Endothelial cell of umbilical vein (primary cell): ENCODE results near the gene VCX3A. TPM values are rescaled to one million over a fixed set of nuclear protein-coding genes. Genes with fewer than 3 reads are reported as not detected.

Experiments
- BruUV-seq: library from RNA; stranded (reverse); fragments of 400-500 nt; replicated peaks from 2 replicates; lab custom pipeline; 2021; lab: Mats Ljungman, UMichigan
- CTCF ChIA-PET: fragments of 300-600, 350-600 bp; sonication (Branson Sonifier 250); formaldehyde crosslinking; loops from one replicate; lab custom pipeline; 2021; ENCODE audit warnings: antibody characterized with exemption, inconsistent platforms; lab: Charles Lee
- POLR2A ChIA-PET: fragments of 300-600, 350-600 bp; sonication (Branson Sonifier 250); formaldehyde crosslinking; loops from one replicate; lab custom pipeline; 2021; ENCODE audit warnings: antibody characterized with exemption, inconsistent platforms; lab: Charles Lee
- DNase-seq: peaks from one replicate; pipeline ENCODE4 v3.0.0-alpha.2; 2011; ENCODE audit warnings: low read depth, low spot score
- FAIRE-seq: peaks from 2 replicates; lab custom pipeline; 2011; peaks lifted over from hg19 to GRCh38; lab: Jason Lieb, UNC
- H2AFZ ChIP-seq: 2 replicates; pipeline ENCODE4 v1.6.0; 2012; ENCODE audit warnings: low read depth, low read length, control low read depth, inconsistent platforms
- H3K27ac ChIP-seq: 2 replicates; pipeline ENCODE4 v1.5.1; 2011; ENCODE audit warnings: low read depth, mild to moderate bottlenecking, control low read depth, low read length, moderate library complexity; ENCODE audit not compliant: insufficient read depth
- H3K27me3 ChIP-seq, 2 experiments: 2 replicates each; pipeline versions ENCODE4 v1.6.0 to v1.6.1; 2011; ENCODE audit warnings: low read length in 2 of 2, mixed read lengths in 1 of 2; ENCODE audit not compliant: control insufficient read depth in 2 of 2, insufficient read depth in 2 of 2
- H3K36me3 ChIP-seq, 2 experiments: 2 replicates in 1 of 2; 3 replicates in 1 of 2; pipeline ENCODE4 v1.5.1; 2011; ENCODE audit warnings: low read length in 2 of 2, mild to moderate bottlenecking in 1 of 2, moderate library complexity in 1 of 2; ENCODE audit not compliant: control insufficient read depth in 2 of 2, insufficient read depth in 2 of 2; ENCODE audit errors: extremely low read depth in 1 of 2
- H3K4me1 ChIP-seq: 3 replicates; pipeline ENCODE4 v1.5.1; 2011; ENCODE audit warnings: mild to moderate bottlenecking, low read length; ENCODE audit not compliant: control insufficient read depth, insufficient read depth; ENCODE audit errors: extremely low read depth
- H3K4me2 ChIP-seq: 2 replicates; pipeline ENCODE4 v1.6.1; 2011; ENCODE audit warnings: low read length, control low read depth, mixed read lengths; ENCODE audit not compliant: insufficient read depth
- H3K4me3 ChIP-seq, 3 experiments: fragments of 200-600 bp in 1 of 3; sonication (generic), shearing (Covaris generic) in 1 of 3; replicated peaks in 1 of 3; 2 replicates each; pipeline ENCODE4 v1.5.1; 2011 to 2016; ENCODE audit warnings: control low read depth in 3 of 3, low read length in 3 of 3, mild to moderate bottlenecking in 2 of 3, inconsistent platforms in 1 of 3, low read depth in 1 of 3, moderate library complexity in 1 of 3; ENCODE audit not compliant: insufficient read depth in 1 of 3
- H3K79me2 ChIP-seq: 2 replicates; pipeline ENCODE4 v1.6.0; 2012; ENCODE audit warnings: low read length, inconsistent platforms; ENCODE audit not compliant: control insufficient read depth, insufficient read depth
- H3K9ac ChIP-seq: replicated peaks from 2 replicates; pipeline ENCODE3; 2011; ENCODE audit warnings: low read length, control low read depth; ENCODE audit not compliant: insufficient read depth; ENCODE audit errors: extremely low read depth
- H3K9me1 ChIP-seq: replicated peaks from 3 replicates; pipeline ENCODE4 v1.6.0; 2011; ENCODE audit warnings: mild to moderate bottlenecking, low read length; ENCODE audit not compliant: control insufficient read depth, insufficient read depth; ENCODE audit errors: extremely low read depth
- H3K9me3 ChIP-seq: replicated peaks from 2 replicates; pipeline ENCODE4 v1.5.1; 2012; ENCODE audit warnings: low read length, inconsistent platforms; ENCODE audit not compliant: control insufficient read depth, insufficient read depth
- H4K20me1 ChIP-seq: replicated peaks from 2 replicates; pipeline ENCODE3; 2011; ENCODE audit warnings: mild to moderate bottlenecking, low read length; ENCODE audit not compliant: control insufficient read depth, insufficient read depth; ENCODE audit errors: extremely low read depth
- EZH2 ChIP-seq: IDR thresholded peaks from 2 replicates; pipeline ENCODE4 v1.6.1; 2012; ENCODE audit warnings: borderline replicate concordance, low read depth, mild to moderate bottlenecking, moderate library complexity, low read length, inconsistent platforms; ENCODE audit not compliant: severe bottlenecking
- FOS ChIP-seq: IDR thresholded peaks from 2 replicates; pipeline ENCODE4 v1.6.1; 2011; ENCODE audit warnings: mild to moderate bottlenecking, low read length, moderate library complexity, borderline replicate concordance; ENCODE audit not compliant: insufficient read depth
- GATA2 ChIP-seq: IDR thresholded peaks from 2 replicates; pipeline ENCODE4 v1.7.0; 2011; ENCODE audit warnings: low read depth, mild to moderate bottlenecking, moderate library complexity, mixed read lengths, low read length; ENCODE audit not compliant: insufficient read length, insufficient read depth
- JUN ChIP-seq: IDR thresholded peaks from 2 replicates; pipeline ENCODE4 v1.6.1; 2011; ENCODE audit warnings: borderline replicate concordance, low read depth; ENCODE audit not compliant: insufficient read length, insufficient read depth
- MYC ChIP-seq: IDR thresholded peaks from one replicate; pipeline ENCODE4 v1.6.1; 2011; ENCODE audit warnings: mild to moderate bottlenecking, low read depth, low read length
- POLR2A ChIP-seq: IDR thresholded peaks from 2 replicates; pipeline ENCODE4 v1.6.1; 2012; ENCODE audit warnings: low read depth, mild to moderate bottlenecking, control low read depth, low read length
- POLR2AphosphoS5 ChIP-seq: IDR thresholded peaks from 2 replicates; pipeline ENCODE4 v1.6.1; 2012; ENCODE audit warnings: low read depth, mild to moderate bottlenecking, control low read depth, low read length, moderate library complexity; ENCODE audit not compliant: insufficient read depth
- dilution Hi-C: fragments of 300-500 bp; cut with MboI; formaldehyde crosslinking; loops from one replicate; pipeline ENCODE4 v1.15.0; 2019; ENCODE audit warnings: low sequenced_read_pairs; ENCODE audit not compliant: extremely low pct_ligation_motif_present
- intact Hi-C: fragments of 100-400 bp; cut with micrococcal nuclease; formaldehyde crosslinking; loops from one replicate; pipeline ENCODE4 v1.10.0; 2022
- polyA plus RNA-seq, 4 experiments: library from polyadenylated mRNA; depleted of rRNA in 3 of 4; stranded (reverse) in 3 of 4; unstranded in 1 of 4; fragments of >200 nt; gene quantifications; 2 replicates each; pipeline versions ENCODE4 v1.2.1 to v1.2.3, GENCODE V29; 2011 to 2012; ENCODE audit warnings: missing spikeins in 1 of 4
- total RNA-seq: library from RNA; stranded (reverse); gene quantifications from 2 replicates; pipeline ENCODE4 v1.2.3, GENCODE V29; 2021
- TF ChIP-seq, protein P1 (sequence below): IDR thresholded peaks from 2 replicates; pipeline ENCODE4 v1.6.1; 2011; ENCODE audit not compliant: insufficient read depth, insufficient read length
- TF ChIP-seq, protein P2 (sequence below), 2 donors: IDR thresholded peaks; 1 replicate in 1 of 2; 2 replicates in 1 of 2; pipeline ENCODE4 v1.5.1; 2011; ENCODE audit warnings: low read length in 2 of 2, mild to moderate bottlenecking in 2 of 2, moderate library complexity in 2 of 2, control low read depth in 1 of 2, inconsistent platforms in 1 of 2, low read depth in 1 of 2; ENCODE audit not compliant: insufficient read depth in 1 of 2; ENCODE audit errors: extremely low read depth in 1 of 2

Gene VCX3A
- total and polyA plus RNA-seq, 2 donors (not counting 3 experiments of a cell fraction or from before 2014, with no cell fraction given), result not detected

DNA sequence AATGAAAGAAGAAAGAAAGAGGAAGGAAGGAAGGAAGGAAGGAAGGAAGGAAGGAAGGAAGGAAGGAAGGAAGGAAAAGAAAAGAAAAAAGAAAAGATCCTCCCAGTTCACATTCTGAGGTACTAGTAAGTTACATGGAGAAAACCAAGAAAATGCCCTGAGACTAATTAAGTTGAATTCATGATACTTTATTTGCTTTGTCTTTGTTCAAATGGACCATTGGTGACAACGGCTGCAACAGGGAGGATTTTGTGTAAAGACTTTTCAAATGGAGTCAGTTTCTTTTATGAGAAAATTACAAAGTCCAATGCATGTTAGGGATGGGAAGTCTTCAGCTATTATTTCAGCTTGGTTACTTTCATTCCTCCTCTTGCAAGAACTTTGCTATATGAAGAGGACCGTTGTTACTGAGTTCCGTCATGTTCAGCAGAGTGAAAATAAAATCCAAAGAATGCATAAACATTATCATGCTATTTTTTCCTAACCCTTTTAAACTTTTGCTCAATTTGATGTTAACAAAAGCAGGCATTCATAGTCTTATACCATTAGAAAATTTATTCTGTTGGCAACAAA is 8.3 kb downstream of the VCX3A start:
- Histone ChIP-seq H3K9me3 (no peaks in the 10 kb centered on the region), H4K20me1 (no peaks in the 10 kb centered on the region), H3K27me3 (no peaks in the 10 kb centered on the region), H3K79me2 (no peaks in the 10 kb centered on the region), H3K9ac (no peak overlapping the region), H3K27ac (no peak overlapping the region), H3K4me3 (no peak overlapping the region), H3K36me3 (no peaks in the 10 kb centered on the region), H3K4me2 (no peak overlapping the region), H3K4me1 (no peaks in the 10 kb centered on the region), H3K9me1 (no peaks in the 10 kb centered on the region), H2AFZ (no peak overlapping the region)
- intact Hi-C loops (no loop called here), dilution Hi-C loops (no loop called here)
- no peak for DNase-seq
- TF ChIP-seq JUN, result no peak
- no peak for TF ChIP-seq EZH2
- no peak for TF ChIP-seq MYC
- TF ChIP-seq FOS, result no peak
- TF ChIP-seq, protein P1, sequence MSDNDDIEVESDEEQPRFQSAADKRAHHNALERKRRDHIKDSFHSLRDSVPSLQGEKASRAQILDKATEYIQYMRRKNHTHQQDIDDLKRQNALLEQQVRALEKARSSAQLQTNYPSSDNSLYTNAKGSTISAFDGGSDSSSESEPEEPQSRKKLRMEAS, result no peak
- TF ChIP-seq POLR2AphosphoS5, result no peak
- no peak for TF ChIP-seq POLR2A
- TF ChIP-seq GATA2, result no peak
- TF ChIP-seq, protein P2, sequence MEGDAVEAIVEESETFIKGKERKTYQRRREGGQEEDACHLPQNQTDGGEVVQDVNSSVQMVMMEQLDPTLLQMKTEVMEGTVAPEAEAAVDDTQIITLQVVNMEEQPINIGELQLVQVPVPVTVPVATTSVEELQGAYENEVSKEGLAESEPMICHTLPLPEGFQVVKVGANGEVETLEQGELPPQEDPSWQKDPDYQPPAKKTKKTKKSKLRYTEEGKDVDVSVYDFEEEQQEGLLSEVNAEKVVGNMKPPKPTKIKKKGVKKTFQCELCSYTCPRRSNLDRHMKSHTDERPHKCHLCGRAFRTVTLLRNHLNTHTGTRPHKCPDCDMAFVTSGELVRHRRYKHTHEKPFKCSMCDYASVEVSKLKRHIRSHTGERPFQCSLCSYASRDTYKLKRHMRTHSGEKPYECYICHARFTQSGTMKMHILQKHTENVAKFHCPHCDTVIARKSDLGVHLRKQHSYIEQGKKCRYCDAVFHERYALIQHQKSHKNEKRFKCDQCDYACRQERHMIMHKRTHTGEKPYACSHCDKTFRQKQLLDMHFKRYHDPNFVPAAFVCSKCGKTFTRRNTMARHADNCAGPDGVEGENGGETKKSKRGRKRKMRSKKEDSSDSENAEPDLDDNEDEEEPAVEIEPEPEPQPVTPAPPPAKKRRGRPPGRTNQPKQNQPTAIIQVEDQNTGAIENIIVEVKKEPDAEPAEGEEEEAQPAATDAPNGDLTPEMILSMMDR (IDR thresholded peaks at IDR 0.05; ENCODE audit: extremely low read depth in 1 of 2, insufficient read depth in 1 of 2, low read depth in 1 of 2, low read length in 2 of 2), result no peak
- ChIA-PET POLR2A (no interaction called here), CTCF (no interaction called here)
- no peak for FAIRE-seq
- BruUV-seq, result no TSS peak
